Measurements from ENCODE around the gene ESRP2.

ESRP2 gene

GRCh38 chr16:68263559-68264127 lies 27.7 kb upstream of the ESRP2 start:
- no peak for DNase-seq (ENCODE audit: low spot score)

DNA sequence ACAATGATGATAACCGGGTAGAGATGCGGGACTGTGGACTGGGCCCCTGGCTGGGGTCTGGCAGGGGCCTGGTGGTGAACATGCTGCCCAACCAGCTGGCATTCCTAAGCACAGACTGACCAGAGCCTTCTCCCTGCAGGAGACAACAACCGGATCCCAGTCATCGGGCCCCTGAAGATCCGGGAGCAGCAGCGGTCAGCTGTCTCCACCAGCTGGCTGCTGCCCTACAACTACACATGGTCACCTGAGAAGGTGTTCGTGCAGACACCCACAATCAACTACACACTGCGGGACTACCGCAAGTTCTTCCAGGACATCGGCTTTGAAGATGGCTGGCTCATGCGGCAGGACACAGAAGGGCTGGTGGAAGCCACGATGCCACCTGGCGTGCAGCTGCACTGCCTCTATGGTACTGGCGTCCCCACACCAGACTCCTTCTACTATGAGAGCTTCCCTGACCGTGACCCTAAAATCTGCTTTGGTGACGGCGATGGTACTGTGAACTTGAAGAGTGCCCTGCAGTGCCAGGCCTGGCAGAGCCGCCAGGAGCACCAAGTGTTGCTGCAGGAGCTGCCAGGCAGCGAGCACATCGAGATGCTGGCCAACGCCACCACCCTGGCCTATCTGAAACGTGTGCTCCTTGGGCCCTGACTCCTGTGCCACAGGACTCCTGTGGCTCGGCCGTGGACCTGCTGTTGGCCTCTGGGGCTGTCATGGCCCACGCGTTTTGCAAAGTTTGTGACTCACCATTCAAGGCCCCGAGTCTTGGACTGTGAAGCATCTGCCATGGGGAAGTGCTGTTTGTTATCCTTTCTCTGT lies 23.3 kb upstream of the ESRP2 start:
- no peak for DNase-seq (ENCODE audit: low spot score)

DNA sequence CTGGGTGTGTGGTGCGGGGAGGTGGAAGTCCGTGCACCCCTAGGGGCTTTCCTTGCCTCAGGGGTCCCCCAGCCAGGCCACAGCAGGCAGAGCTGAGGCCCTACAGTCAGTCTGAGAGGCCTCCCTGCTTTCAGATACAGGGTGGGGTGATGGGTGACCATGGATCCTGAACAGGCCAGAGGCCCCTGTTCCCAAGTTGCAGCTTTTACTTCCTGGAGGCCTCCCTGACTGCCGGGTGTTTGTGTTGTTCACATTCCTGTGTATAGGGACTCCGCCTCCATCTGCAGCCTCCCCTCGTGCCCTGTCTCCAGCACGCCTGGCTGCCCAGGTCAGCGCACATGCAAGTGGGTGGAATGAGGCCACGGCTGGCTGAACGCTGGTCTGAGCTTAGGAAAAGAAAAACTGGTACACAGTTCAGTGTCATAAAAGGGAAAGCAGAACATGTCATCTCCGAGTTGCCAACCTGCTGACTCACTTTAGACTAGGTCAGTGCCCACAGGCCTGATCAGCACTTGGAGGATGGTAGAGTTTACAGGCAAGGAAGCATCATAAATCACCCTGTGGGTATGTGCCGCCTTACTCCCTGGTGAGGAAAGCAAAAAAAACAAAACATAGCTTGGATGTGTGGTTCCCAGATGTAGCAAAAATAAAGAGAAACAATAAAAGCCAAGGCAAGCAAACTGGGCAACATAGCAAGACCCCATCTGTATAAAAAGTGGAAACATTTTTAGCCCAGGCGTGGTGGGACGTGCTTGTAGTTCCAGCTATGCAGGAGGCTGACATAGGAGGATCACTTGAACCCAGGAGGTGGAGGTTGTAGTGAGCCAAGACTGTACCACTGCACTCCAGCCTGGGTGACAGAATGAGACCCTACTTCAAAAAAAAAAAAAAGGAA lies 22.2 kb upstream of the ESRP2 start:
- peak; percentile 46 for DNase-seq (ENCODE audit: low spot score)

DNA sequence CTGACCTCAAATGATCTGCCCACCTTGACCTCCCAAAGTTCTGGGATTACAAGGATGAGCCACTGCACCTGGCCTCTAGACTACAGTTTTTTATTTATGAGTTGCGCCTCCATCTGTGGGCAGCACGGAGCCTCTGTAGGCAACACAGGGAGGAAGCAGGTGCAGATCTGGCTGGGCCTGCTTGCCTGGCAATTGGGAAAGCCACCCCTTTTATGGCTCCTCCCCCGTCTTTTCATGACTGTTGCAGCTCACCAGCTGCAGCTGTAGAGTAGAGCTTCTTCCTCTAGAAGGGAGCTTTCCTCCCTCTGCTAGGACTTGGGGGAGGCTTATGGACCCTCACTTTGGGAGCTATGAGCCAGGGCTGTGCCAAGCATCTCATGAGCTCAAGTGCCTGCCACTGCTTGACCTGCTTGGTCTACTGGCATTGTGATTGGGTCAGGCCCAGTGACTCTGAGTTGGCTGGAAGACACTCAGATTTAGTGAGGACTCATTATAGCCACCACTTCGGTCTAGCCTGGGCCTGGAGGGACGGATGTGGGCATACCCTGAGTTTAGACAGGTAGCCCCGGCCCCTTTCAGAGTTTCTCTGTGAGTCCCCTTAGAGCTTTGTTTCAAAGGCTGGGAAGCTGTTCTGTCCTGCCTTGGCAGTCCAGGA lies 21.5 kb upstream of the ESRP2 start:
- no peak for DNase-seq (ENCODE audit: low spot score)

DNA sequence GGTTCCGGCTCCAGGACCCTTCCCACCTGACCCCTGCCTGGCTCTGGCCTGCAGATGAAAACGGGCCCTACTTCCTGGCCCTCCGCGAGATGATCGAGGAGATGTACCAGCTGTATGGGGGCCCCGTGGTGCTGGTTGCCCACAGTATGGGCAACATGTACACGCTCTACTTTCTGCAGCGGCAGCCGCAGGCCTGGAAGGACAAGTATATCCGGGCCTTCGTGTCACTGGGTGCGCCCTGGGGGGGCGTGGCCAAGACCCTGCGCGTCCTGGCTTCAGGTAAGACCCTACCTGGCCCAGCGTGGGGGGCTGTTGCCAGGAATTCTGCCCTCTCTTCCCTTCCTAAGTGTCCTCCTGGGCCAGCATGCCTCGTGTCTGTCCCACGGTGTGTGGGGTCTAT lies 19.8 kb upstream of the ESRP2 start:
- no peak for DNase-seq (ENCODE audit: low spot score)

DNA sequence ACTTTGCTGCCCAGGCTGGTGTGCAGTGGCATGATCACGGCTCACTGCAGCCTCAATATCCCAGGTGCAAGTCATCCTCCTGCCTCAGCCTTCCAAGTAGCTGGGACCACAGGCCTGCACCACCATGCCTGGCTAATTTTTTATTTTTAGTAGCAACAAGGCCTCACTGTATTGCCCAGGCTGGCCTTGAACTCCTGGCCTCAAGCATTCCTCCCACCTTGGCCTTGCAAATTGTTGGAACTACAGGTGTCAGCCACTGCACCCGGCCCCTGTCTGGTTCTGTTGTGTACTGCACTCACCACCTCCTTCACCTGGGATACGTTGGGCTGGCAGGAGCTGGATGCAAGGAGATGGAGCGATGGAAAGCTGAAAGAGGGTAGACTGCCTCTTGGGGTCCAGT lies 17.8 kb upstream of the ESRP2 start:
- DNase-seq (ENCODE audit: low spot score) = no peak

GRCh38 chr16:68252383-68252782 lies 16.5 kb upstream of the ESRP2 start:
- DNase-seq (ENCODE audit: low spot score) = no peak

- DNase-seq (ENCODE audit: low spot score) = no peak
These were observed 15.9 kb upstream of the ESRP2 start for GRCh38 chr16:68251832-68252231.

DNA sequence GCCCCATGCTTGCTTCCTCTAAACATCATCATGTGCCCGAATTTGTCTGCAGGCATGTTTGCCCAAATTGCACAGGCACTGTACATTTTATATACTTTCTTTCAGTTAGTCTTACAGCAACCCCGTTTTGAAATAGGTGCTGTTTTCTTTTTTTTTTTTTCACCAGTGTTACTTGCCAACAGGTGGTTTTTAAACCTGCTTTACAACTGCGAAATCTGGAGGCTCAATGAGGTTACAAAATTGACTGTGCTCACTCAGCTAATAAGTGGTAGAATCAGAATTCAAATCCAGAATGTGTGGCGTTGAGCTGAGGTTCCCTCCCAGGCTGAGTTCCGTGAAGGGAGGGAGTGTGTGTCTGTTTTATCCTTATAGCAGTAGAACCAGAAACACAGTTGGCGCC lies 15.0 kb upstream of the ESRP2 start:
- DNase-seq (ENCODE audit: low spot score) = no peak

GRCh38 chr16:68249371-68249770 lies 13.4 kb upstream of the ESRP2 start:
- DNase-seq (ENCODE audit: low spot score) = no peak

- DNase-seq (ENCODE audit: low spot score) = no peak
These were observed 12.0 kb upstream of the ESRP2 start for GRCh38 chr16:68247932-68248331.

GRCh38 chr16:68247400-68247799 lies 11.5 kb upstream of the ESRP2 start:
- DNase-seq (ENCODE audit: low spot score) = no peak

GRCh38 chr16:68246666-68247065 lies 10.7 kb upstream of the ESRP2 start:
- peak; percentile 52 for DNase-seq (ENCODE audit: low spot score)

GRCh38 chr16:68246121-68246520 lies 10.2 kb upstream of the ESRP2 start:
- DNase-seq (ENCODE audit: low spot score) = no peak

- peak; percentile 98 for DNase-seq (ENCODE audit: low spot score)
These were observed 9.3 kb upstream of the ESRP2 start, which contains the start of gene PLA2G15 for GRCh38 chr16:68244903-68245853. Gene PLA2G15 (plus strand): TSS chr16:68245373. CDS start chr16:68245427, 54 bp downstream.

GRCh38 chr16:68244481-68244902 lies 8.6 kb upstream of the ESRP2 start:
- DNase-seq (ENCODE audit: low spot score) = no peak

- DNase-seq (ENCODE audit: low spot score) = no peak
These were observed 7.3 kb upstream of the ESRP2 start for GRCh38 chr16:68242926-68243858.

GRCh38 chr16:68242085-68242484 lies 6.2 kb upstream of the ESRP2 start:
- DNase-seq (ENCODE audit: low spot score) = no peak

DNA sequence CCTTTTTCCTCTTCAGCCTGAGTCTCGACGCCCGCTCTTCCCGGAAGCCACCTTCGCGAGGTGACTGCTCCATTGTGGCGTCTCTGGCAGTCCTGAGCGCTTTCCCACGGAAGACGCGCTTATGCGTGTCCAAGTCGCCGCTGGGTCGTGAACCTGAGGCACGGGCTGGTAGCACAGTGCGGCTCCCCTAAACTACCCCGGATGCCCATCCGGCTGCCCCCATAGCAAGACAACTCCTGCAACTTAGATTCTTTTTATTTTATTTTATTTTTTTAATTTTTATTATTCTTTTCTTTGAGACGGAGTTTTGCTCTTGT lies 2.1 kb upstream of the ESRP2 start:
- no peak for DNase-seq (ENCODE audit: low spot score)
